K562 (cell line): ENCODE measurements around the gene CGB8. TPM values are rescaled to one million over a fixed set of nuclear protein-coding genes. Genes with fewer than 3 reads are reported as not detected.

Experiments
- BHLHE40 ChIP-seq: IDR thresholded peaks from 2 replicates; pipeline ENCODE4 v1.6.1; 2011; ENCODE audit warnings: low read length, improper control_type of control experiment
- E2F4 ChIP-seq: sonication (generic); formaldehyde crosslinking; IDR thresholded peaks from 2 replicates; pipeline ENCODE4 v1.8.0; 2022; ENCODE audit warnings: mild to moderate bottlenecking, low read depth, missing genetic modification reagents
- E2F5 ChIP-seq: sonication (generic); formaldehyde crosslinking; IDR thresholded peaks from 2 replicates; pipeline ENCODE4 v1.8.0; 2022; ENCODE audit warnings: mild to moderate bottlenecking, missing genetic modification reagents
- EWSR1 ChIP-seq: fragments of 450-650 bp; IDR thresholded peaks from 2 replicates; pipeline ENCODE4 v1.6.1; 2018; ENCODE audit warnings: borderline replicate concordance, mild to moderate bottlenecking, low read depth, moderate library complexity; ENCODE audit not compliant: partially characterized antibody
- FOS ChIP-seq: IDR thresholded peaks from 3 replicates; pipeline ENCODE4 v1.6.1; 2011; ENCODE audit not compliant: insufficient read length; ENCODE audit errors: extremely low read depth
- HES1 ChIP-seq: fragments of 450-650 bp; IDR thresholded peaks from 2 replicates; pipeline ENCODE4 v1.6.1; 2016; ENCODE audit warnings: low read depth, mild to moderate bottlenecking, moderate library complexity
- ID3 ChIP-seq, 2 experiments: fragments of 250-450 bp in 1 of 2; fragments of 450-650 bp in 1 of 2; sonication (Bioruptor Pico) in 1 of 2; IDR thresholded peaks; 2 replicates each; pipeline versions ENCODE4 v1.6.1 to v1.8.0; 2016 to 2021; ENCODE audit warnings: mild to moderate bottlenecking in 2 of 2, moderate library complexity in 2 of 2, missing compliant biosample characterization in 1 of 2, missing genetic modification characterization in 1 of 2
- KAT2B ChIP-seq: IDR thresholded peaks from one replicate; pipeline ENCODE4 v1.6.1; 2012; ENCODE audit warnings: low read depth, mild to moderate bottlenecking, control low read depth, inconsistent platforms, low read length, moderate library complexity
- MCM2 ChIP-seq: fragments of 450-650 bp; IDR thresholded peaks from 2 replicates; pipeline ENCODE4 v1.6.1; 2017; ENCODE audit warnings: low read depth, mild to moderate bottlenecking
- NCOA2 ChIP-seq, 2 experiments: fragments of 450-650 bp; IDR thresholded peaks; 2 replicates each; pipeline ENCODE4 v1.6.1; 2018; ENCODE audit warnings: mild to moderate bottlenecking in 2 of 2, moderate library complexity in 1 of 2; ENCODE audit not compliant: partially characterized antibody in 2 of 2
- NONO ChIP-seq, 2 experiments: fragments of 200-400 bp in 1 of 2; fragments of 450-650 bp in 1 of 2; formaldehyde crosslinking in 1 of 2; IDR thresholded peaks; 2 replicates each; pipeline ENCODE4 v1.6.1; 2017; ENCODE audit warnings: low read depth in 2 of 2, mild to moderate bottlenecking in 2 of 2, moderate library complexity in 2 of 2, low read length in 1 of 2
- NUFIP1 ChIP-seq: fragments of 450-650 bp; IDR thresholded peaks from 2 replicates; pipeline ENCODE4 v1.6.1; 2018; ENCODE audit not compliant: partially characterized antibody
- PHF21A ChIP-seq: fragments of 450-650 bp; IDR thresholded peaks from 2 replicates; pipeline ENCODE4 v1.6.1; 2017; ENCODE audit warnings: low read depth, borderline replicate concordance
- RAD21 ChIP-seq, 2 experiments: fragments of 250-450 bp in 1 of 2; fragments of 450-650 bp in 1 of 2; sonication (Bioruptor Pico) in 1 of 2; formaldehyde crosslinking in 1 of 2; IDR thresholded peaks in 1 of 2; conservative IDR thresholded peaks in 1 of 2; 2 replicates each; pipeline versions ENCODE4 v1.4.0 to v1.8.0; 2020 to 2022; ENCODE audit warnings: mild to moderate bottlenecking in 2 of 2, moderate library complexity in 1 of 2
- RBM15 ChIP-seq: fragments of 200-400 bp; formaldehyde crosslinking; IDR thresholded peaks from 2 replicates; pipeline ENCODE4 v1.6.1; 2018; ENCODE audit warnings: mild to moderate bottlenecking, low read length, moderate library complexity; ENCODE audit not compliant: insufficient read depth
- RCOR1 ChIP-seq, 2 experiments: IDR thresholded peaks; 2 replicates each; pipeline ENCODE4 v1.6.1; 2012; ENCODE audit warnings: low read depth in 2 of 2, low read length in 2 of 2, borderline replicate concordance in 1 of 2, improper control_type of control experiment in 1 of 2
- SPI1 ChIP-seq: IDR thresholded peaks from 2 replicates; pipeline ENCODE4 v1.6.1; 2011; ENCODE audit warnings: low read depth, low read length, control low read depth, borderline replicate concordance
- TFAP4 ChIP-seq: sonication (generic); formaldehyde crosslinking; IDR thresholded peaks from 2 replicates; pipeline ENCODE4 v1.8.0; 2022; ENCODE audit warnings: missing genetic modification reagents, mild to moderate bottlenecking, moderate library complexity, borderline replicate concordance
- U2AF1 ChIP-seq: fragments of 200-400 bp; formaldehyde crosslinking; optimal IDR thresholded peaks from 2 replicates; pipeline ENCODE3; 2017; ENCODE audit warnings: mild to moderate bottlenecking, low read depth, low read length, moderate library complexity
- YBX1 ChIP-seq: fragments of 450-650 bp; IDR thresholded peaks from 2 replicates; pipeline ENCODE4 v1.7.1; 2016; ENCODE audit warnings: mild to moderate bottlenecking
- ZNF431 ChIP-seq: sonication (generic); formaldehyde crosslinking; IDR thresholded peaks from 2 replicates; pipeline ENCODE4 v1.8.0; 2022; ENCODE audit warnings: mild to moderate bottlenecking, missing genetic modification reagents
- polyA plus RNA-seq, 8 experiments: library from polyadenylated mRNA; depleted of rRNA in 4 of 8; stranded (reverse) in 5 of 8; unstranded in 3 of 8; fragments of >200 nt; fragmentation: Nextera tagmentation in 2 of 8; fragmentation: Illumina TruSeq in 1 of 8; extraction: Ambion mirVana in 2 of 8; extraction: Trizol in 1 of 8; gene quantifications; 2 replicates each; pipeline versions ENCODE4 v1.2.1 to v1.2.3, GENCODE V29; 2011 to 2014; ENCODE audit warnings: inconsistent platforms in 1 of 8, missing spikeins in 1 of 8
- total RNA-seq, 7 experiments: library from RNA; depleted of rRNA in 6 of 7; stranded (reverse); fragments of >200 nt in 6 of 7; fragmentation: Illumina TruSeq in 2 of 7; extraction: Trizol in 2 of 7; gene quantifications; 2 replicates each; pipeline versions ENCODE4 v1.2.1 to v1.2.3, GENCODE V29; 2011 to 2021; ENCODE audit warnings: low replicate concordance in 1 of 7

The CGB8 gene
- total and polyA plus RNA-seq, 9 of the 15 experiments (the other 6 are each of a cell fraction or from before 2014, with no cell fraction given): not detected

- TF ChIP-seq NCOA2 (IDR thresholded peaks at IDR 0.05; ENCODE audit: partially characterized antibody in 2 of 2) (no peak), FOS (no peak), ID3 (CRISPR knock-in tag; IDR thresholded peaks at IDR 0.05) (no peak), ID3 (tag; IDR thresholded peaks at IDR 0.05) (no peak), RBM15 (no peak), EWSR1 (no peak), SPI1 (no peak), TFAP4 (peak; percentile 21; the same call in 1 of the 2 replicates), RAD21 (CRISPR knock-in tag; conservative IDR thresholded peaks at IDR 0.05 in 1 of 2, IDR thresholded peaks at IDR 0.05 in 1 of 2) (peak in 1 of 2 experiments; percentile 21; a peak in 1 of 4 replicates), ZNF431 (CRISPR knock-in tag) (no peak), HES1 (0 out of 2 replicates have a peak, but pooled peaks have one; percentile 8), KAT2B (no peak), E2F4 (CRISPR knock-in tag) (no peak), RCOR1 (IDR thresholded peaks at IDR 0.05; ENCODE audit: borderline replicate concordance in 1 of 2, low read depth in 2 of 2, low read length in 2 of 2) (0 out of 4 replicates have a peak, but pooled peaks of 1 of the 2 experiments have one; percentile 36), PHF21A (no peak), U2AF1 (no peak), NUFIP1 (no peak), BHLHE40 (peak; percentile 76), MCM2 (no peak), YBX1 (no peak), E2F5 (CRISPR knock-in tag) (no peak), NONO (IDR thresholded peaks at IDR 0.05; ENCODE audit: low read depth in 2 of 2, low read length in 1 of 2) (no peak)
Measured at GRCh38 chr19:49019242-49019932, 29.5 kb downstream of the CGB8 start (continued).
